GM12865 (cell line): Measurements from ENCODE around the gene LGALSL.
"Not testable (repeated sequence)": the region's sequence is repeated elsewhere in the genome, so short reads cannot be mapped to it uniquely, and the experiment has no call there.

ENCODE experiments used
- DNase-seq: peaks from one replicate; pipeline ENCODE4 v3.0.0; 2010; ENCODE audit warnings: low read depth
- H3K4me3 ChIP-seq: 2 replicates; pipeline ENCODE4 v1.5.1; 2011; ENCODE audit warnings: mild to moderate bottlenecking, low read depth, low read length, control low read depth
- TF ChIP-seq, protein P1 (sequence below): IDR thresholded peaks from 2 replicates; pipeline ENCODE4 v1.5.1; 2011; ENCODE audit warnings: low read length, control low read depth, low read depth, inconsistent platforms; ENCODE audit not compliant: insufficient read depth; ENCODE audit errors: missing control alignments

The LGALSL gene

DNA sequence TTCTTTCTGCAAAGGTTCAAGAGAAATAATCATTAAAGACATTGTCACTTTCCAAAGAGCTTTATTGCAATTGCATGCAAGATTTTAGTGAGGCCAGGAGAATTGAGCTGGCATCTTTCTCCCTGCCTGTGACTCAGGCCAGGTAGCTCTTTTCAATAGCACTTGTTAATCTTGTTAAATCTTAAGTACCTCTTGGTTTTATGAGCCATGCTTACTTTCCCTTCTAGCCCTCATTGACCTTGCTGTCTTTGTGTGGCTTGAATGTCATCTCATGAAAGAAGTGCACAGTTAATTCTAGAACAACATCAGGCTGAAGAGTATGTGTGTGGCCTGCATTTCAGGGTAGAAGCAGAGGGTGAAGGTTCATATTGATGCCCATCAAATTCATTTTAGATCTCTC, 14.8 kb upstream of the LGALSL start:
- TF ChIP-seq, protein P1, sequence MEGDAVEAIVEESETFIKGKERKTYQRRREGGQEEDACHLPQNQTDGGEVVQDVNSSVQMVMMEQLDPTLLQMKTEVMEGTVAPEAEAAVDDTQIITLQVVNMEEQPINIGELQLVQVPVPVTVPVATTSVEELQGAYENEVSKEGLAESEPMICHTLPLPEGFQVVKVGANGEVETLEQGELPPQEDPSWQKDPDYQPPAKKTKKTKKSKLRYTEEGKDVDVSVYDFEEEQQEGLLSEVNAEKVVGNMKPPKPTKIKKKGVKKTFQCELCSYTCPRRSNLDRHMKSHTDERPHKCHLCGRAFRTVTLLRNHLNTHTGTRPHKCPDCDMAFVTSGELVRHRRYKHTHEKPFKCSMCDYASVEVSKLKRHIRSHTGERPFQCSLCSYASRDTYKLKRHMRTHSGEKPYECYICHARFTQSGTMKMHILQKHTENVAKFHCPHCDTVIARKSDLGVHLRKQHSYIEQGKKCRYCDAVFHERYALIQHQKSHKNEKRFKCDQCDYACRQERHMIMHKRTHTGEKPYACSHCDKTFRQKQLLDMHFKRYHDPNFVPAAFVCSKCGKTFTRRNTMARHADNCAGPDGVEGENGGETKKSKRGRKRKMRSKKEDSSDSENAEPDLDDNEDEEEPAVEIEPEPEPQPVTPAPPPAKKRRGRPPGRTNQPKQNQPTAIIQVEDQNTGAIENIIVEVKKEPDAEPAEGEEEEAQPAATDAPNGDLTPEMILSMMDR = no peak
- DNase-seq = no peak
- no peak overlapping the region for H3K4me3 ChIP-seq

DNA sequence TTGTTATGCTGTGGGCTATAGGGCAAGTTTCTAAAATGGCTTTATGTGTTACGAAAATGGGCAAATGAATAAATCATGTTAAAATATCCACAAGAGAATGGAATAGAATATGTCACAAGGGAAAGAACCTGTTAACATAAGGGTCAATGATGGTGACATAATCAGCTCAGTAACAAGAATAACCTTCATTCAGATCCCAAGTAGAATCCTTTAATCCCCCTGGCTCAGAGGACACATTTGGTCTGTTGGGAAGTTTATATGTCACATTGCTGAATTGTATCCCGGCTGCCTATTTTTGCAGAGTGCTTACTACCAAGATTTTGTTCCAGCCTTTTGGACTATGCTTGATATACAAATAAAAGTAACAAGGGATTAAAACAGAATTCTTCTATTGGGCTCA, 13.1 kb upstream of the LGALSL start:
- TF ChIP-seq, protein P1 = no peak
- no peak overlapping the region for H3K4me3 ChIP-seq
- no peak for DNase-seq

DNA sequence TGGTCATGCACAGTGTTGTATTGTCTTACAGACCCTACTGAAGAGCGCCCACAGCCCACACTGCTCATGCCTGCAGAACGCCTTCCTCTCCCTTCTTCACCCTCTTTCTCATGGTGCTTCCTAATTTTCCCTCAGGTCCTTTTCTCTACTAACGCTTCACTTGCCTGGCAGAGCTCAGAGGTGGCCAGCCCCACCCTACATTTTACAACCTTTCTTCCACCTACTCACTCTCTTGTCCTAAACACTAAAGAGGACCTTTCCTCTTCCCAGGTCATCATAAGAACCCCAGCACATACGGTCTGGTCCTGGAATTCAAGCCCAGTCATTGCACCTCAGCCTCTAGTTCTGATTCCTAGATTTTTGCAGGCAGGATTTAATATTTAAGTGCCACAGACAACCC, 11.7 kb upstream of the LGALSL start:
- DNase-seq = no peak
- TF ChIP-seq, protein P1 = no peak
- H3K4me3 ChIP-seq = no peak overlapping the region

DNA sequence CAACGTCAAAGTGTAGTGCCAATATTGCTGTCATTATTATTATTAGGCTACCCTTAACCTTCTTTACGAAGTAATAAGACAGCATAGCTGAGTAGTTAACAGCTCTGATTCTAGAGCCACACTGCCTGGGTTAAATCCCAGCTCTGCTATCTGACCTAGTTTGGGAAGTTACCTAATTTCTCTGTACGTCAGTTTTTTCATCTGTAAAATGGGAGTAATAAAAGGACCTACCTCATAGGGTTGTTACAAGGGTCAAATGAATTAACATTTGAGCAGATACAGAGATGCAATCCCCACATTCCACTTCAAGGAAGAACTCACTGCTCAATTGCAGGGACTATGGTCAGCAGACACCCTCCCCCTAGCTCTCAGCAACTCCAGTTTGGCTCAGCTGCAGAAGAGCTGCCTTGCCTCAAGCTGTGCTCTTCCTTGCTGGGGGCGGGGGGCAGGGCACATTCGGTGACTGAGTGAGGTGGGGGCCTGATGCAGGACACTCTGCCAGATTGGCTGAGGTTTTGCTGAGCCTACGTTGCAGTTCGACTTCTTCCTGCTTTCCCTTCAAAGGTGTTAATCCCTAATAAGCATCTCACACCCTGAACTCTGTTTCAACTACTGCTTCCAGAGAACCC, 11.0 kb upstream of the LGALSL start:
- no peak for DNase-seq
- no peak overlapping the region for H3K4me3 ChIP-seq
- TF ChIP-seq, protein P1 = no peak

DNA sequence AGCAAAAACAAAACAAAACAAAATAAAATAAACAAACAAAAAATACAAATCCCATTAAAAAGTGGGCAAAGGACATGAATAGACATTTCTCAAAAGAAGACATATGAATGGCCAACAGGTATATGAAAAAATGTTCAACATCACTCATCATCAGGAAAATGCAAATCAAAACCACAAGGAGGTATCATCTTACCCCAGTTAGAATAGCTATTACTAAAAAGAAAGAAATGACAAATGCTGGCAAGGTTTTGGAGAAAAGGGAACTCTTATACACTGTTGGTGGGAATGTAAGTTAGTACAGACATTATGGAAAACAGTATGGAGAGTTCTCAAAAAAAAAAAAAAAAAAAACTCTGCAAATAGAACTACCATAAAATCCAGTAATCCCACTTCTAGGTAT, 8.0 kb upstream of the LGALSL start:
- not testable (repeated sequence) for H3K4me3 ChIP-seq, DNase-seq

DNA sequence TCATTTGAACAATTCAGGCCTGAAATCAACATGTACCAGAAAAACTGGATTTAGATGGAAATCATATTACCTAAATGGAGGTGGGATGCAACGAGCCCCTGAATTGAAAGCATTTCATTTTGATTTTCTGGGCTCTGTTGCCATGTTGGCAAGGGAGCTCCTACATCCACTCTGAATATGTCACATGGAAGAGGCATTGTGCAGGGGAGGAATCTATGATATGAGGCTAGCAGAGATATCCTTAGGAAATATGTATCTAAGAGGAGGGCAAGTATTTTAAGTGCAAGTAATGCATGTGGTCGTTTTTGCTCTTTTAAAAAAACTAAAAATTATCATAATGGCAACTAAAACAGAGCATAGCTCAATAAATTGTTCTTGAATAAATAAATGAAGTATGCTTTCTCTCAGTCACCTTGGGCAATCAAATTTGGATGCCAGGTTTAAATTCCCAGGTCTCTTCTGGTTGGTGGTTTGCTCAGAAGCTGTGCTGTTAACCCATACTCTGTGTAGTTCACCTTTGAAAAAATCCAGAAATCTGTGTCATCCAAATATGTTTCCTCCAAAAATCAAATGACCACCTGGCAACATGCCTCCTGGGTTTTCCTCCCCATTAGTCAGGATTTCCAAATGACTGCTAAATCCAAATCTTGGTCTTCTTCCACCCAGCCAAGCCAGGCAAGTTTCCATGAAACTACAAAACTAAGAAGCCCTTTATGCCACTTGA, 6.5 kb upstream of the LGALSL start:
- no peak for DNase-seq
- no peak overlapping the region for H3K4me3 ChIP-seq
- TF ChIP-seq, protein P1 = no peak

DNA sequence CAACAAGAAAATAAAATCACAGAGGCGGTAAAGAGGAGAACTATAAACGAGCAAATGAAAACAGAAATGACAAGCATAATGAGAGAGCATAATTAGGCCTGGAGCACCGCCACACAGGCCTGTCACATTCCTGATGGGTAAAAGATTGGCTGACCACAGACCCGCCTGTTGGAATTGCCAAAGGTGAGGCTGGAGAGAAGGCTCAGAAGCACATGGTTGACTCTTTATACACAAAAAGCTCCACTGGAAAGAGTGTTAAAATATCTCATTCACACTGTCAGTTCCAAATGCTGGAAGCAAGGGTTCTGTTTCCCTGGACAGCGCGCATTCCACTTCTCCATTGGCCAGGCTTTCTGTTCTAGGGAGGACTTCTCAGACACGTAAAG, 5.9 kb upstream of the LGALSL start:
- no peak for DNase-seq
- TF ChIP-seq, protein P1 = no peak

More for the DNA sequence above, 5.9 kb upstream of the LGALSL start:
- H3K4me3 ChIP-seq = no peak overlapping the region
